ENCODE measurements around the gene FAM53A. TPM values are rescaled to one million over a fixed set of nuclear protein-coding genes. Genes with fewer than 3 reads are reported as not detected.
"Not testable (repeated sequence)": the region's sequence is repeated elsewhere in the genome, so short reads cannot be mapped to it uniquely, and the experiment has no call there.

Gene FAM53A
- total RNA-seq, 4 donors from 2014 or later = 1.3 to 3.2 TPM; not detected in 2

- Histone ChIP-seq H3K36me3 (no peaks in the 10 kb centered on the region), H3K9me3 (no peaks in the 10 kb centered on the region), H3K27me3 (no peaks in the 10 kb centered on the region), H3K27ac (no peak overlapping the region), H3K4me3 (no peak overlapping the region), H3K4me1 (no peaks in the 10 kb centered on the region)
- no peak for DNase-seq
- intact Hi-C loops (cut with DNase I; ENCODE audit: low total_unique reads) = no loop called here
- TF ChIP-seq POLR2A (IDR thresholded peaks at IDR 0.05) = no peak
- TF ChIP-seq, protein P1, sequence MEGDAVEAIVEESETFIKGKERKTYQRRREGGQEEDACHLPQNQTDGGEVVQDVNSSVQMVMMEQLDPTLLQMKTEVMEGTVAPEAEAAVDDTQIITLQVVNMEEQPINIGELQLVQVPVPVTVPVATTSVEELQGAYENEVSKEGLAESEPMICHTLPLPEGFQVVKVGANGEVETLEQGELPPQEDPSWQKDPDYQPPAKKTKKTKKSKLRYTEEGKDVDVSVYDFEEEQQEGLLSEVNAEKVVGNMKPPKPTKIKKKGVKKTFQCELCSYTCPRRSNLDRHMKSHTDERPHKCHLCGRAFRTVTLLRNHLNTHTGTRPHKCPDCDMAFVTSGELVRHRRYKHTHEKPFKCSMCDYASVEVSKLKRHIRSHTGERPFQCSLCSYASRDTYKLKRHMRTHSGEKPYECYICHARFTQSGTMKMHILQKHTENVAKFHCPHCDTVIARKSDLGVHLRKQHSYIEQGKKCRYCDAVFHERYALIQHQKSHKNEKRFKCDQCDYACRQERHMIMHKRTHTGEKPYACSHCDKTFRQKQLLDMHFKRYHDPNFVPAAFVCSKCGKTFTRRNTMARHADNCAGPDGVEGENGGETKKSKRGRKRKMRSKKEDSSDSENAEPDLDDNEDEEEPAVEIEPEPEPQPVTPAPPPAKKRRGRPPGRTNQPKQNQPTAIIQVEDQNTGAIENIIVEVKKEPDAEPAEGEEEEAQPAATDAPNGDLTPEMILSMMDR (IDR thresholded peaks at IDR 0.05) = no peak
Observed at GRCh38 chr4:1703867-1704266, 19.8 kb upstream of the FAM53A start.

- H3K27me3 ChIP-seq; DNase-seq; intact Hi-C loops (cut with DNase I; ENCODE audit: low total_unique reads); H3K36me3 ChIP-seq; H3K4me1 ChIP-seq; H3K4me3 ChIP-seq; H3K9me3 ChIP-seq; H3K27ac ChIP-seq: not testable (repeated sequence)
Observed at GRCh38 chr4:1701671-1702070, 17.6 kb upstream of the FAM53A start.

DNA sequence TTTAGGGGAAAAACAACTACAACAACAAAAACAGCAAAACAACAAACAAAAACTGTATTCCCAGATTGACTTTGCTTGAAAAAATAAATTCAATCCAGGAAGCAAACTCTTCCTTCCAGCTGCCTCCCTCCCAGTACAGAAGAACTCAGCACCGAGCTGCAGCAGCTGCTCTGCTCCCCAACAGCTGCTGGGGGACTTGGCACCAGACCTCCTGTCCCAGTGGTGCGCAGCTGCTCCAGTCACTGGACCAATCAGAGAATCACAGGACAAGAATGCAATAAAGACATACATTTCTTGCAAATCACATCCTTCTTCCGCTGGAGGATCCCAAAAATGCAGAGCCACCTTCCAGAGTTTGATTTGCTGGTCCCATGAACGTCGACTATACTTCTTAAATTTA lies 11.8 kb upstream of the FAM53A start:
- intact Hi-C loops (cut with DNase I; ENCODE audit: low total_unique reads) = no loop called here
- H3K36me3 ChIP-seq = no peaks in the 10 kb centered on the region
- no peaks in the 10 kb centered on the region for H3K27me3 ChIP-seq
- H3K4me3 ChIP-seq = no peak overlapping the region
- TF ChIP-seq POLR2A (IDR thresholded peaks at IDR 0.05) = no peak
- TF ChIP-seq, protein P1 (IDR thresholded peaks at IDR 0.05) = no peak
- DNase-seq = no peak
- no peaks in the 10 kb centered on the region for H3K4me1 ChIP-seq
- H3K9me3 ChIP-seq = no peaks in the 10 kb centered on the region
- no peak overlapping the region for H3K27ac ChIP-seq

DNA sequence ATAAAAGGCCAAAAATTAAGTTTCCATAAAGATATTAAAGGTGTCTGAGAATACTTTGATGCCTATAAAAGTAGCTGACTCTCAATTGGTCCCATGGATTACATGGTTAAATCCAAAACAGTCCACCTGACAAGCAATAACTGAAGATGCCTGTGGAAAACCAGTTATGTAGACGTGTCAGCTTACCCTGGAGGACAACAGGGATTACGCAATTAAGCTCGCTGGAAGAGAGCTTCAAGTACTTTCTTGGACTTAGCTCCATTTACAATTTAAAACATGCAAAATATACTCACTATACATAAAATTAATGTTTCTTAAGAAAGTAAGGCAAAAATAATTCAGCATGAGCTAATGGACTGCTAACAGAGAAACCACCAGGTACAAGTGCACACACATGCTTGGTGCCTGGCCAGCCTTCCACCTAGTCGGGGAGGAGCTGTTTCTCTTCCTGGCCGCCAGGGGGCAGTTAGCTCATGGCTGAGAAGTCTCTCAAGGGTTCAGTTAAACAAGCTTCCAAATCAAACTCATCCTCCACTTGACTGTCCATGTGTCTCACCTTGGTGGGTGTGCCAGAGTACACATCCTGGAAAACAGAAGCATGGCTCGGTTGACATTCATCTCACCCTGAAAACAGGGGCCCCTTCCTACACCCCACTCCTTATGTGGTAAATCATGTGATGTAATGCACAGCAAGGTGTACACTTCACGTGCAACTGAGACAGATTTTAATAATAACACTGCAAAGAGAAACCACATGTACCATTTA lies 9.2 kb upstream of the FAM53A start:
- intact Hi-C loops (cut with DNase I; ENCODE audit: low total_unique reads) = loop anchor here (5.0 kb wide), 1 partner anchor 34 kb away; no protein-coding TSS in a partner anchor
- Histone ChIP-seq H3K27me3 (no peaks in the 10 kb centered on the region), H3K36me3 (no peaks in the 10 kb centered on the region), H3K4me3 (no peak overlapping the region), H3K9me3 (no peaks in the 10 kb centered on the region), H3K27ac (no peak overlapping the region), H3K4me1 (no peaks in the 10 kb centered on the region)
- peak; percentile 55 to 63 for DNase-seq
- TF ChIP-seq, protein P1 (IDR thresholded peaks at IDR 0.05) = peak; percentile 79 to 86 (median 82)
- no peak for TF ChIP-seq POLR2A (IDR thresholded peaks at IDR 0.05)

- Histone ChIP-seq H3K4me3 (no peak overlapping the region), H3K9me3 (no peaks in the 10 kb centered on the region), H3K27ac (no peak overlapping the region), H3K36me3 (no peaks in the 10 kb centered on the region), H3K4me1 (no peaks in the 10 kb centered on the region), H3K27me3 (no peaks in the 10 kb centered on the region)
- no peak for TF ChIP-seq POLR2A (IDR thresholded peaks at IDR 0.05)
- TF ChIP-seq, protein P1 (IDR thresholded peaks at IDR 0.05) = no peak
- intact Hi-C loops (cut with DNase I; ENCODE audit: low total_unique reads) = loop anchor here (5.0 kb wide), 1 partner anchor 35 kb away; no protein-coding TSS in a partner anchor
- DNase-seq = no peak
Observed at GRCh38 chr4:1691737-1692373, 7.7 kb upstream of the FAM53A start.
